ENCODE data around the gene WNT3. TPM values are rescaled to one million over a fixed set of nuclear protein-coding genes. Genes with fewer than 3 reads are reported as not detected.

The WNT3 gene
- total RNA-seq, 1 donor from 2014 or later = 1.5 TPM

DNA sequence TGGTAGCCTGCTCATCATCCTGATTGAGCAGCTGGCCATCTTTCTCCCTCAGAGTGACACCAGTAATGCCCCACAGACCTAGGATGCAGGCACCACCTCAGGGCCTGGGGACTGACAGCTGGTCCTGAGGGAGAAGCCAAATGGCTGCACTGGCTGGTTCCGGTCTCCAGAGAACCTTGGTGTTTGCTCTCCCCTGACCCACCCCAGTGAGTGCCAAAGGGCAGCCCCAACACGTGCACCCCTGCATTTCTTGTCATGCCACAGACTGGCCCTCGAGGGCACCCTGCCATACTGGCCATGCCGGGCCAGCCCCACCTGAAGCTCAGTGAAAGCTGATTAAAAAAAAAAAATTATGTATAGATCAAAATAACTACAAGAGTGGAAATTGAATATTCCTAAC lies 100.5 kb downstream of the WNT3 start:
- Histone ChIP-seq H3K4me3 (no peak overlapping the region), H3K9me3 (no peaks in the 10 kb centered on the region), H3K4me1 (peaks cover 12% of the 10 kb centered on the region), H3K27ac (no peak overlapping the region), H3K36me3 (peaks cover 0 to 7% of the 10 kb centered on the region in 2 donors), H3K27me3 (no peaks in the 10 kb centered on the region)
- TF ChIP-seq POLR2AphosphoS5 (IDR thresholded peaks at IDR 0.05; ENCODE audit: insufficient read depth in 1 of 2, low read depth in 1 of 2) (no peak), POLR2A (IDR thresholded peaks at IDR 0.05) (no peak)
- TF ChIP-seq, protein P1, sequence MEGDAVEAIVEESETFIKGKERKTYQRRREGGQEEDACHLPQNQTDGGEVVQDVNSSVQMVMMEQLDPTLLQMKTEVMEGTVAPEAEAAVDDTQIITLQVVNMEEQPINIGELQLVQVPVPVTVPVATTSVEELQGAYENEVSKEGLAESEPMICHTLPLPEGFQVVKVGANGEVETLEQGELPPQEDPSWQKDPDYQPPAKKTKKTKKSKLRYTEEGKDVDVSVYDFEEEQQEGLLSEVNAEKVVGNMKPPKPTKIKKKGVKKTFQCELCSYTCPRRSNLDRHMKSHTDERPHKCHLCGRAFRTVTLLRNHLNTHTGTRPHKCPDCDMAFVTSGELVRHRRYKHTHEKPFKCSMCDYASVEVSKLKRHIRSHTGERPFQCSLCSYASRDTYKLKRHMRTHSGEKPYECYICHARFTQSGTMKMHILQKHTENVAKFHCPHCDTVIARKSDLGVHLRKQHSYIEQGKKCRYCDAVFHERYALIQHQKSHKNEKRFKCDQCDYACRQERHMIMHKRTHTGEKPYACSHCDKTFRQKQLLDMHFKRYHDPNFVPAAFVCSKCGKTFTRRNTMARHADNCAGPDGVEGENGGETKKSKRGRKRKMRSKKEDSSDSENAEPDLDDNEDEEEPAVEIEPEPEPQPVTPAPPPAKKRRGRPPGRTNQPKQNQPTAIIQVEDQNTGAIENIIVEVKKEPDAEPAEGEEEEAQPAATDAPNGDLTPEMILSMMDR (IDR thresholded peaks at IDR 0.05) = no peak
- intact Hi-C loops (cut with DNase I) = no loop called here
- DNase-seq (ENCODE audit: extremely low spot score in 2 of 2) = no peak

Other genes with a start within 250 kb of the WNT3 start
- 10.8 TPM for gene ARL17A, start 239.0 kb downstream of the WNT3 start, total RNA-seq
- gene NSF, start 228.0 kb downstream of the WNT3 start, total RNA-seq = 36.1 TPM
- not detected for gene WNT9B, start 32.9 kb upstream of the WNT3 start, total RNA-seq
- gene GOSR2, start 104.5 kb upstream of the WNT3 start, total RNA-seq = 48.1 TPM
- gene RPRML, start 160.6 kb upstream of the WNT3 start, total RNA-seq = 2.0 TPM

Measured in vagina (tissue), 2 donors.